ENCODE data around the gene SLC12A5. TPM values are rescaled to one million over a fixed set of nuclear protein-coding genes. Genes with fewer than 3 reads are reported as not detected.

Gene SLC12A5
- total RNA-seq, 4 donors from 2014 or later = not detected

- H3K27me3 ChIP-seq = peaks cover 85% of the 10 kb centered on the region
- H3K27ac ChIP-seq = no peak overlapping the region
- H3K4me1 ChIP-seq = peaks cover 0 to 3% (median 0%) of the 10 kb centered on the region in 3 donors
- TF ChIP-seq POLR2AphosphoS5 (IDR thresholded peaks at IDR 0.05) (no peak), POLR2A (IDR thresholded peaks at IDR 0.05) (no peak), CTCF (IDR thresholded peaks at IDR 0.05) (no peak), EP300 (IDR thresholded peaks at IDR 0.05) (no peak)
- no peaks in the 10 kb centered on the region for H3K9me3 ChIP-seq
- H3K36me3 ChIP-seq = no peaks in the 10 kb centered on the region
- no CpG with 5 or more reads among the region's 5 CpGs for WGBS, 2 donors (ENCODE audit: low coverage in 1 of 2)
- ATAC-seq = no peak
- no peak overlapping the region for H3K4me3 ChIP-seq
These were observed 8.0 kb downstream of the SLC12A5 start for GRCh38 chr20:46037036-46037435.

- Histone ChIP-seq H3K9me3 (no peaks in the 10 kb centered on the region), H3K27ac (no peak overlapping the region), H3K27me3 (peaks cover 83% of the 10 kb centered on the region), H3K36me3 (no peaks in the 10 kb centered on the region), H3K4me3 (no peak overlapping the region), H3K4me1 (no peaks in the 10 kb centered on the region)
- TF ChIP-seq POLR2AphosphoS5 (IDR thresholded peaks at IDR 0.05) (no peak), EP300 (IDR thresholded peaks at IDR 0.05) (no peak), CTCF (IDR thresholded peaks at IDR 0.05) (no peak), POLR2A (IDR thresholded peaks at IDR 0.05) (no peak)
- WGBS, 2 donors (ENCODE audit: low coverage in 1 of 2) = 17 to 35% methylated on average over 13 to 15 of the region's 18 CpGs
- no peak for ATAC-seq
These were observed 12.0 kb downstream of the SLC12A5 start for GRCh38 chr20:46040902-46041535.

GRCh38 chr20:46043556-46043955 is 14.5 kb downstream of the SLC12A5 start:
- Histone ChIP-seq H3K27me3 (peaks cover 85% of the 10 kb centered on the region), H3K36me3 (no peaks in the 10 kb centered on the region), H3K4me1 (no peaks in the 10 kb centered on the region), H3K27ac (no peak overlapping the region), H3K4me3 (no peak overlapping the region), H3K9me3 (no peaks in the 10 kb centered on the region)
- no peak for ATAC-seq
- WGBS, 2 donors (ENCODE audit: low coverage in 1 of 2) = 21 to 27% methylated on average over 3 to 5 of the region's 7 CpGs
- TF ChIP-seq POLR2AphosphoS5 (IDR thresholded peaks at IDR 0.05) (no peak), EP300 (IDR thresholded peaks at IDR 0.05) (no peak), POLR2A (IDR thresholded peaks at IDR 0.05) (no peak), CTCF (IDR thresholded peaks at IDR 0.05) (no peak)

GRCh38 chr20:46044896-46045295 is 15.9 kb downstream of the SLC12A5 start:
- peaks cover 97% of the 10 kb centered on the region for H3K27me3 ChIP-seq
- no peaks in the 10 kb centered on the region for H3K36me3 ChIP-seq
- no peaks in the 10 kb centered on the region for H3K4me1 ChIP-seq
- WGBS, 2 donors (ENCODE audit: low coverage in 1 of 2) = 83% methylated on average over 1 of the region's 6 CpGs; no CpG with 5 or more reads in 1 of the 2 donors
- ATAC-seq = no peak
- no peaks in the 10 kb centered on the region for H3K9me3 ChIP-seq
- no peak overlapping the region for H3K4me3 ChIP-seq
- TF ChIP-seq POLR2A (IDR thresholded peaks at IDR 0.05) = no peak
- no peak for TF ChIP-seq POLR2AphosphoS5 (IDR thresholded peaks at IDR 0.05)
- TF ChIP-seq CTCF (IDR thresholded peaks at IDR 0.05) = no peak
- no peak for TF ChIP-seq EP300 (IDR thresholded peaks at IDR 0.05)
- H3K27ac ChIP-seq = no peak overlapping the region

GRCh38 chr20:46046588-46047310 is 17.7 kb downstream of the SLC12A5 start:
- 75 to 83% methylated on average over 3 to 5 of the region's 8 CpGs for WGBS, 2 donors (ENCODE audit: low coverage in 1 of 2)
- TF ChIP-seq POLR2A (IDR thresholded peaks at IDR 0.05) (no peak), POLR2AphosphoS5 (IDR thresholded peaks at IDR 0.05) (no peak), CTCF (IDR thresholded peaks at IDR 0.05) (no peak), EP300 (IDR thresholded peaks at IDR 0.05) (no peak)
- Histone ChIP-seq H3K4me1 (no peaks in the 10 kb centered on the region), H3K27me3 (peaks cover 92% of the 10 kb centered on the region), H3K27ac (no peak overlapping the region), H3K9me3 (no peaks in the 10 kb centered on the region), H3K4me3 (no peak overlapping the region), H3K36me3 (no peaks in the 10 kb centered on the region)
- no peak for ATAC-seq

Measured in gastroesophageal sphincter (tissue), 4 donors.